Activated naive CD4-positive, alpha-beta T cell treated with anti-CD3 and anti-CD28 coated beads, Interleukin-2, amount 10 ng/mL, durations not matched to agents 7 days and 5 days (primary cell): Measurements from ENCODE around the gene NMUR1.
"Not testable (repeated sequence)": the region's sequence is repeated elsewhere in the genome, so short reads cannot be mapped to it uniquely, and the experiment has no call there.

ENCODE experiments used
- CTCF ChIA-PET: fragments of 350-600 bp; sonication (Branson Sonifier 250); formaldehyde crosslinking; loops from one replicate; lab custom pipeline; 2021; ENCODE audit warnings: antibody characterized with exemption; lab: Charles Lee
- DNase-seq: peaks from one replicate; pipeline ENCODE4 v3.0.0-alpha.2; 2020
- H3K27ac Mint-ChIP-seq: one replicate; pipeline ENCODE4 v1.8.0; 2021; ENCODE audit warnings: mild to moderate bottlenecking, moderate library complexity, mixed read lengths
- H3K27me3 Mint-ChIP-seq: one replicate; pipeline ENCODE4 v1.8.0; 2021; ENCODE audit warnings: mild to moderate bottlenecking, mixed read lengths
- H3K36me3 Mint-ChIP-seq: one replicate; pipeline ENCODE4 v1.8.0; 2021; ENCODE audit warnings: mixed read lengths
- H3K4me1 Mint-ChIP-seq: one replicate; pipeline ENCODE4 v1.8.0; 2021; ENCODE audit warnings: mixed read lengths
- H3K4me3 Mint-ChIP-seq: one replicate; pipeline ENCODE4 v1.8.0; 2021; ENCODE audit warnings: mild to moderate bottlenecking, moderate library complexity, mixed read lengths
- H3K9me3 Mint-ChIP-seq: one replicate; pipeline ENCODE4 v1.8.0; 2021; ENCODE audit warnings: mixed read lengths

Gene NMUR1

GRCh38 chr2:231565887-231566594 lies 35.8 kb upstream of the NMUR1 start:
- no peak for DNase-seq
- Mint-ChIP-seq H3K9me3 (no peaks in the 10 kb centered on the region), H3K27ac (no peak overlapping the region), H3K36me3 (no peaks in the 10 kb centered on the region), H3K27me3 (peaks cover 21% of the 10 kb centered on the region), H3K4me3 (no peak overlapping the region), H3K4me1 (peaks cover 13% of the 10 kb centered on the region)
- CTCF ChIA-PET, result interaction anchor here (1.0 to 5.3 kb wide), 4 partner anchors 14 to 149 kb away, joined by 4 to 27 read pairs (median 6); no protein-coding TSS in a partner anchor

- no peaks in the 10 kb centered on the region for H3K9me3 Mint-ChIP-seq
- H3K36me3 Mint-ChIP-seq, result no peaks in the 10 kb centered on the region
- CTCF ChIA-PET, result interaction anchor here (0.5 to 4.9 kb wide), 16 partner anchors 9 to 336 kb away, joined by 3 to 60 read pairs (median 4); no protein-coding TSS in a partner anchor
- no peak overlapping the region for H3K4me3 Mint-ChIP-seq
- H3K27ac Mint-ChIP-seq, result no peak overlapping the region
- peaks cover 9% of the 10 kb centered on the region for H3K4me1 Mint-ChIP-seq
- peak; percentile 62 for DNase-seq
- H3K27me3 Mint-ChIP-seq, result peaks cover 23% of the 10 kb centered on the region
These were observed 33.2 kb upstream of the NMUR1 start for GRCh38 chr2:231563378-231563961.

GRCh38 chr2:231557571-231558217 lies 27.4 kb upstream of the NMUR1 start:
- peak; percentile 75 for DNase-seq
- H3K4me1 Mint-ChIP-seq, result peaks cover 31% of the 10 kb centered on the region
- H3K9me3 Mint-ChIP-seq, result peaks cover 11% of the 10 kb centered on the region
- H3K36me3 Mint-ChIP-seq, result peaks cover 10% of the 10 kb centered on the region
- no peak overlapping the region for H3K27ac Mint-ChIP-seq
- CTCF ChIA-PET, result interaction anchor here (0.9 to 6.1 kb wide), 14 partner anchors 11 to 76 kb away, joined by 3 to 51 read pairs (median 6); partner anchors contain the start of gene NMUR1
- H3K27me3 Mint-ChIP-seq, result peaks cover 38% of the 10 kb centered on the region
- H3K4me3 Mint-ChIP-seq, result no peak overlapping the region

- Mint-ChIP-seq H3K27me3 (peaks cover 41% of the 10 kb centered on the region), H3K4me3 (no peak overlapping the region), H3K4me1 (peaks cover 31% of the 10 kb centered on the region), H3K27ac (no peak overlapping the region), H3K36me3 (peaks cover 11% of the 10 kb centered on the region), H3K9me3 (peaks cover 11% of the 10 kb centered on the region)
- DNase-seq, result no peak
- CTCF ChIA-PET, result interaction anchor here (1.0 to 6.1 kb wide), 8 partner anchors 12 to 76 kb away, joined by 3 to 51 read pairs (median 10); partner anchors contain the start of gene NMUR1
These were observed 26.7 kb upstream of the NMUR1 start for GRCh38 chr2:231556981-231557380.

GRCh38 chr2:231556496-231556895 lies 26.3 kb upstream of the NMUR1 start:
- peaks cover 46% of the 10 kb centered on the region for H3K27me3 Mint-ChIP-seq

GRCh38 chr2:231554748-231555545 lies 24.7 kb upstream of the NMUR1 start:
- Mint-ChIP-seq H3K27me3 (peaks cover 57% of the 10 kb centered on the region), H3K27ac (peak overlapping the region; percentile 20), H3K9me3 (peaks cover 14% of the 10 kb centered on the region), H3K36me3 (peaks cover 14% of the 10 kb centered on the region), H3K4me1 (peaks cover 33% of the 10 kb centered on the region), H3K4me3 (peak overlapping the region; percentile 48)
- DNase-seq, result no peak
- CTCF ChIA-PET, result interaction anchor here (0.8 to 5.2 kb wide), 5 partner anchors 22 to 46 kb away, joined by 3 to 51 read pairs (median 8); partner anchors contain the start of gene NMUR1

More at GRCh38 chr2:231556496-231556895, 26.3 kb upstream of the NMUR1 start:
- Mint-ChIP-seq H3K4me1 (peaks cover 31% of the 10 kb centered on the region), H3K27ac (peak overlapping the region; percentile 55), H3K9me3 (peaks cover 11% of the 10 kb centered on the region), H3K36me3 (peaks cover 11% of the 10 kb centered on the region)
- H3K4me3 Mint-ChIP-seq, DNase-seq: not testable (repeated sequence)
- CTCF ChIA-PET, result interaction anchor here (1.3 to 6.1 kb wide), 6 partner anchors 11 to 75 kb away, joined by 5 to 51 read pairs (median 22); partner anchors contain the start of gene NMUR1

GRCh38 chr2:231554327-231554726 lies 24.1 kb upstream of the NMUR1 start:
- peaks cover 14% of the 10 kb centered on the region for H3K36me3 Mint-ChIP-seq
- H3K9me3 Mint-ChIP-seq, result peaks cover 14% of the 10 kb centered on the region
- peak overlapping the region; percentile 48 for H3K4me3 Mint-ChIP-seq
- H3K27ac Mint-ChIP-seq, result peak overlapping the region; percentile 56
- no peak for DNase-seq
- H3K27me3 Mint-ChIP-seq, result peaks cover 61% of the 10 kb centered on the region
- peaks cover 38% of the 10 kb centered on the region for H3K4me1 Mint-ChIP-seq
- CTCF ChIA-PET, result interaction anchor here (5.1 to 5.2 kb wide), 2 partner anchors 25 to 36 kb away, joined by 43 to 51 read pairs; partner anchors contain the start of gene NMUR1

DNA sequence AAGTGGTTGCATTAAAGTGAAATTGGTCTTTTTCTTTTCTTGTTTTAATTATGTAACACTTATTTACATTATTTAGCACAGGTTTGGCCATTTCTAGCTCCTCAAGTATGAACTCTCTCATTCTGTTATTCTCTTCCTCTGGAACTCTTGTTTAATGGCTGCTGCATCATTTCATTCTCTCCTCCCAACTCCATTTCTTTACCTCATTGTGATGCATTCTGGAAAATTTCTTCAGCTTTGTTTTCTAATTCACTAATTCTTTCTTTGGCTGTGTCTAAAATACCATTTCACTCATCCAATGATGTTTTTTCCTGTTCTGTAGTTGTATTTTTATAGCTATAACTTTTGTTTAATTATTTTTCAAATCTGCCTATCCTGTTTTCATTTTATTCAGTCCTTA lies 22.5 kb upstream of the NMUR1 start:
- no peak overlapping the region for H3K27ac Mint-ChIP-seq

GRCh38 chr2:231549446-231550239 lies 19.4 kb upstream of the NMUR1 start:
- DNase-seq, result no peak
- CTCF ChIA-PET, result interaction anchor here (0.7 to 0.8 kb wide), 2 partner anchors 34 to 67 kb away, joined by 3 read pairs; no protein-coding TSS in a partner anchor
- Mint-ChIP-seq H3K27me3 (peaks cover 53% of the 10 kb centered on the region), H3K27ac (peak overlapping the region; percentile 67), H3K4me1 (peaks cover 56% of the 10 kb centered on the region), H3K36me3 (peaks cover 24% of the 10 kb centered on the region), H3K4me3 (no peak overlapping the region), H3K9me3 (peaks cover 14% of the 10 kb centered on the region)

More for the DNA sequence above, 22.5 kb upstream of the NMUR1 start:
- H3K4me1 Mint-ChIP-seq, result peaks cover 49% of the 10 kb centered on the region
- no peak overlapping the region for H3K4me3 Mint-ChIP-seq
- H3K9me3 Mint-ChIP-seq, result peaks cover 14% of the 10 kb centered on the region
- DNase-seq, result no peak
- peaks cover 70% of the 10 kb centered on the region for H3K27me3 Mint-ChIP-seq
- H3K36me3 Mint-ChIP-seq, result peaks cover 17% of the 10 kb centered on the region
- CTCF ChIA-PET, result interaction anchor here (0.6 to 2.0 kb wide), 6 partner anchors 12 to 373 kb away, joined by 3 to 8 read pairs (median 4); partner anchors contain the start of gene NMUR1

DNA sequence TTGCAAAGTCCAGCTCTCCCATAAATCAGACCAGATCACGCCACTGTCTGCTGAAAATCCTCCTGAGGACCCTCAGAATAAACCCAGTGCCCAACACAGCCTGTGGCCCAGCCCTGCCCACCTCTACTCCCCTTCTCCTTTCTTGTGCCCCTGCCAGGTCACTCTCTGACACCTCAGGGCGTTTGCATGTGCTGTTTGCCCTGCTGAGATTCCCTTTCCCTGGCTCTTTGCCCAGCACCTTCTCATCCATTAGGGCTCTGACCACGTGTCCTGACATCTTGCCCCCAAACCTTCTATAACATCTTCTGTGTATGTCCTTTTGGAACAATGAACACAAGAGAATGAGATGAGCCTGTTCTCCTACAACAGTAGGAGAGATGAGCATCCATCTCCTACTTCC lies 18.5 kb upstream of the NMUR1 start:
- no peak overlapping the region for H3K4me3 Mint-ChIP-seq
- no peak overlapping the region for H3K27ac Mint-ChIP-seq
- peaks cover 50% of the 10 kb centered on the region for H3K4me1 Mint-ChIP-seq
- no peak for DNase-seq
- peaks cover 44% of the 10 kb centered on the region for H3K27me3 Mint-ChIP-seq
- peaks cover 24% of the 10 kb centered on the region for H3K36me3 Mint-ChIP-seq
- CTCF ChIA-PET, result interaction anchor here (2.6 kb wide), 1 partner anchor 16 kb away, joined by 6 read pairs; no protein-coding TSS in a partner anchor
- peaks cover 14% of the 10 kb centered on the region for H3K9me3 Mint-ChIP-seq

DNA sequence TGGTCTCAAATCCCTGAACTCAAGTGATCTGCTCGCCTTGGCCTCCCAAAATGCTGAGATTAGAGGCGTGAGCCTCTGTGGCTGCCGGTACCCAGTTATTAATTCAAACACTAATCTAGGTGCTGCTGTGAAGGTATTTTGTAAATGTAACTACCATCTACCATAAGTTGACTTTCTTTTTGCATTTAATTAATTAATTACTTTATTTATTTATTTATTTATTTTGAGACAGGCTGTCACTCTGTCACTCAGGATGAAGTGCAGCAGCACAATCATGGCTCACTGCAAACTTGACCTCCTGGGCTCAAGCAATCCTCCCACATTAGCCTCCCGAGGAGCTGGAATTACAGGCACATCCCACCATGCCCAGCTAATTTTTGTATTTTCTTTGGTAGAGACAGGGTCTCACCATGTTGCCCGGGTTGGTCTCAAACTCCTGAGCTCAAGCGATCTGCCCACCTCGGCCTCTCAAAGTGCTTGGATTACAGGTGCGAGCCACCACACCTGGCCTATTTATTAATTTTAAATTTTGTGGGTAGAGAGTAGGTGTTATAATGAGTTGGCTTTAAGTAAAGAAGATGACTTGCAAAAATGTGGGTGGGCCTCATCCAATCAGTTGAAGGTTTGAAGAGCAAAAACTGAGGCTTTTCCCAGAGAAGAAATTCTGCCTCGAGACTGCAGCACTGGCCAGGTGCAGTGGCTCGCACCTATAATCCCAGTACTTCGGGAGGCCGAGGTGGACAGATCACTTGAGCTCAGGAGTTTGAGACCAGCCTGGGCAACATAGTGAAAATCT lies 17.3 kb upstream of the NMUR1 start:
- Mint-ChIP-seq H3K9me3 (peaks cover 13% of the 10 kb centered on the region), H3K27me3 (peaks cover 40% of the 10 kb centered on the region), H3K36me3 (peaks cover 22% of the 10 kb centered on the region), H3K4me3 (no peak overlapping the region), H3K27ac (no peak overlapping the region), H3K4me1 (peaks cover 52% of the 10 kb centered on the region)
- CTCF ChIA-PET, result interaction anchor here (1.0 to 2.6 kb wide), 3 partner anchors 15 to 83 kb away, joined by 3 to 6 read pairs (median 3); partner anchors contain the start of gene NCL
- DNase-seq, result no peak
